IPS-NIHi11 (cell line): ENCODE measurements around the gene SLC44A1.

Source experiments
- DNase-seq: peaks from one replicate; pipeline ENCODE4 v3.0.0; 2012; ENCODE audit warnings: mixed read lengths, low spot score

The SLC44A1 gene

GRCh38 chr9:105302728-105303127 is 58.3 kb downstream of the SLC44A1 start:
- DNase-seq: no peak

GRCh38 chr9:105305856-105306255 is 61.4 kb downstream of the SLC44A1 start:
- DNase-seq: no peak

GRCh38 chr9:105306351-105307140 is 62.1 kb downstream of the SLC44A1 start:
- no peak for DNase-seq

- DNase-seq: no peak
Observed at GRCh38 chr9:105307591-105308130, 63.2 kb downstream of the SLC44A1 start.

- no peak for DNase-seq
Observed at GRCh38 chr9:105308461-105309341, 64.2 kb downstream of the SLC44A1 start.

- no peak for DNase-seq
Observed at GRCh38 chr9:105309531-105309931, 65.1 kb downstream of the SLC44A1 start.

GRCh38 chr9:105311306-105311705 is 66.9 kb downstream of the SLC44A1 start:
- DNase-seq: no peak

- DNase-seq: no peak
Observed at GRCh38 chr9:105313238-105313637, 68.8 kb downstream of the SLC44A1 start.

GRCh38 chr9:105316703-105317102 is 72.3 kb downstream of the SLC44A1 start:
- DNase-seq: no peak

- no peak for DNase-seq
Observed at GRCh38 chr9:105318729-105319191, 74.3 kb downstream of the SLC44A1 start.

GRCh38 chr9:105319202-105319813 is 74.9 kb downstream of the SLC44A1 start:
- DNase-seq: no peak

- no peak for DNase-seq
Observed at GRCh38 chr9:105320568-105320967, 76.1 kb downstream of the SLC44A1 start.

- no peak for DNase-seq
Observed at GRCh38 chr9:105328296-105328695, 83.8 kb downstream of the SLC44A1 start.

- DNase-seq: no peak
Observed at GRCh38 chr9:105328872-105329718, 84.6 kb downstream of the SLC44A1 start.

- DNase-seq: no peak
Observed at GRCh38 chr9:105329719-105330062, 85.2 kb downstream of the SLC44A1 start.

GRCh38 chr9:105330201-105330600 is 85.8 kb downstream of the SLC44A1 start:
- DNase-seq: no peak

- no peak for DNase-seq
Observed at GRCh38 chr9:105330755-105331154, 86.3 kb downstream of the SLC44A1 start.

GRCh38 chr9:105331160-105331559 is 86.7 kb downstream of the SLC44A1 start:
- no peak for DNase-seq

GRCh38 chr9:105331755-105332154 is 87.3 kb downstream of the SLC44A1 start:
- DNase-seq: no peak

- no peak for DNase-seq
Observed at GRCh38 chr9:105332471-105332870, 88.0 kb downstream of the SLC44A1 start.

- DNase-seq: no peak
Observed at GRCh38 chr9:105333076-105333475, 88.6 kb downstream of the SLC44A1 start.
